ENCODE data around the gene SLC26A9. TPM values are rescaled to one million over a fixed set of nuclear protein-coding genes. Genes with fewer than 3 reads are reported as not detected.

The SLC26A9 gene
- total RNA-seq, 4 donors from 2014 or later: not detected

- no peak for DNase-seq
- intact Hi-C loops (cut with DNase I; ENCODE audit: low total_unique reads): no loop called here
These were observed 30.3 kb upstream of the SLC26A9 start for GRCh38 chr1:205973377-205974232.

GRCh38 chr1:205972491-205973168 is 29.4 kb upstream of the SLC26A9 start:
- Histone ChIP-seq H3K9me3 (no peaks in the 10 kb centered on the region), H3K4me1 (no peaks in the 10 kb centered on the region), H3K36me3 (no peaks in the 10 kb centered on the region), H3K27me3 (no peaks in the 10 kb centered on the region), H3K4me3 (no peak overlapping the region), H3K27ac (no peak overlapping the region)
- intact Hi-C loops (cut with DNase I; ENCODE audit: low total_unique reads): no loop called here
- no peak for TF ChIP-seq POLR2A (IDR thresholded peaks at IDR 0.05)
- no peak for TF ChIP-seq CTCF (IDR thresholded peaks at IDR 0.05)
- DNase-seq: no peak

More at GRCh38 chr1:205973377-205974232, 30.3 kb upstream of the SLC26A9 start:
- Histone ChIP-seq H3K36me3 (no peaks in the 10 kb centered on the region), H3K27ac (no peak overlapping the region), H3K4me1 (no peaks in the 10 kb centered on the region), H3K27me3 (no peaks in the 10 kb centered on the region), H3K9me3 (no peaks in the 10 kb centered on the region), H3K4me3 (no peak overlapping the region)
- TF ChIP-seq POLR2A (IDR thresholded peaks at IDR 0.05) (no peak), CTCF (IDR thresholded peaks at IDR 0.05) (no peak)

- TF ChIP-seq POLR2A (IDR thresholded peaks at IDR 0.05) (no peak), CTCF (IDR thresholded peaks at IDR 0.05) (no peak)
- intact Hi-C loops (cut with DNase I; ENCODE audit: low total_unique reads): no loop called here
- no peaks in the 10 kb centered on the region for H3K36me3 ChIP-seq
- DNase-seq: no peak
- H3K4me3 ChIP-seq: no peak overlapping the region
- no peak overlapping the region for H3K27ac ChIP-seq
- no peaks in the 10 kb centered on the region for H3K4me1 ChIP-seq
- no peaks in the 10 kb centered on the region for H3K27me3 ChIP-seq
- no peaks in the 10 kb centered on the region for H3K9me3 ChIP-seq
These were observed 28.8 kb upstream of the SLC26A9 start for GRCh38 chr1:205972081-205972480.

GRCh38 chr1:205971082-205971481 is 27.8 kb upstream of the SLC26A9 start:
- Histone ChIP-seq H3K36me3 (no peaks in the 10 kb centered on the region), H3K4me1 (no peaks in the 10 kb centered on the region), H3K27ac (no peak overlapping the region), H3K27me3 (no peaks in the 10 kb centered on the region), H3K4me3 (no peak overlapping the region), H3K9me3 (no peaks in the 10 kb centered on the region)
- DNase-seq: no peak
- TF ChIP-seq POLR2A (IDR thresholded peaks at IDR 0.05) (no peak), CTCF (IDR thresholded peaks at IDR 0.05) (no peak)
- intact Hi-C loops (cut with DNase I; ENCODE audit: low total_unique reads): no loop called here

- no peaks in the 10 kb centered on the region for H3K36me3 ChIP-seq
- no peak for TF ChIP-seq CTCF (IDR thresholded peaks at IDR 0.05)
- no peak for TF ChIP-seq POLR2A (IDR thresholded peaks at IDR 0.05)
- no peaks in the 10 kb centered on the region for H3K4me1 ChIP-seq
- H3K9me3 ChIP-seq: no peaks in the 10 kb centered on the region
- no peaks in the 10 kb centered on the region for H3K27me3 ChIP-seq
- DNase-seq: no peak
- intact Hi-C loops (cut with DNase I; ENCODE audit: low total_unique reads): no loop called here
- no peak overlapping the region for H3K27ac ChIP-seq
- no peak overlapping the region for H3K4me3 ChIP-seq
These were observed 27.2 kb upstream of the SLC26A9 start for GRCh38 chr1:205970486-205970885.
